Glutamatergic neuron (in vitro differentiated cells): ENCODE data around the gene SPA17. TPM values are rescaled to one million over a fixed set of nuclear protein-coding genes. Genes with fewer than 3 reads are reported as not detected.

Source experiments
- DNase-seq: peaks from one replicate; pipeline ENCODE4 v3.0.0; 2022
- H3K27ac Mint-ChIP-seq: one replicate; pipeline ENCODE4 v1.8.0; 2020; ENCODE audit warnings: mild to moderate bottlenecking, mixed read lengths, inconsistent platforms; ENCODE audit not compliant: unreplicated experiment
- H3K27me3 Mint-ChIP-seq: one replicate; pipeline ENCODE4 v1.8.0; 2020; ENCODE audit warnings: mild to moderate bottlenecking, moderate library complexity, mixed read lengths, inconsistent platforms; ENCODE audit not compliant: unreplicated experiment
- H3K36me3 Mint-ChIP-seq: one replicate; pipeline ENCODE4 v1.8.0; 2020; ENCODE audit warnings: mild to moderate bottlenecking, mixed read lengths, inconsistent platforms; ENCODE audit not compliant: unreplicated experiment
- H3K4me1 Mint-ChIP-seq: one replicate; pipeline ENCODE4 v1.8.0; 2020; ENCODE audit warnings: mild to moderate bottlenecking, low read depth, mixed read lengths, inconsistent platforms; ENCODE audit not compliant: unreplicated experiment
- H3K4me3 Mint-ChIP-seq: one replicate; pipeline ENCODE4 v1.8.0; 2020; ENCODE audit warnings: mild to moderate bottlenecking, mixed read lengths, inconsistent platforms; ENCODE audit not compliant: unreplicated experiment
- H3K9me3 Mint-ChIP-seq: one replicate; pipeline ENCODE4 v1.8.0; 2020; ENCODE audit warnings: mild to moderate bottlenecking, moderate library complexity, mixed read lengths, inconsistent platforms; ENCODE audit not compliant: unreplicated experiment
- total RNA-seq: library from RNA; stranded (reverse); fragmentation: NEBNext Ultra II Directional; extraction: Animal tissue kit (Norgen Biotek cat#: 25700); gene quantifications from one replicate; pipeline ENCODE4 v1.2.1, GENCODE V29; 2021; ENCODE audit not compliant: unreplicated experiment
- TF ChIP-seq, protein P1 (sequence below): fragments of 200-600 bp; sonication (generic); IDR thresholded peaks from one replicate; pipeline ENCODE4 v1.5.0; 2021; ENCODE audit not compliant: partially characterized antibody, unreplicated experiment

SPA17 gene
- total RNA-seq, 1 donor from 2014 or later, result 4.6 TPM

DNA sequence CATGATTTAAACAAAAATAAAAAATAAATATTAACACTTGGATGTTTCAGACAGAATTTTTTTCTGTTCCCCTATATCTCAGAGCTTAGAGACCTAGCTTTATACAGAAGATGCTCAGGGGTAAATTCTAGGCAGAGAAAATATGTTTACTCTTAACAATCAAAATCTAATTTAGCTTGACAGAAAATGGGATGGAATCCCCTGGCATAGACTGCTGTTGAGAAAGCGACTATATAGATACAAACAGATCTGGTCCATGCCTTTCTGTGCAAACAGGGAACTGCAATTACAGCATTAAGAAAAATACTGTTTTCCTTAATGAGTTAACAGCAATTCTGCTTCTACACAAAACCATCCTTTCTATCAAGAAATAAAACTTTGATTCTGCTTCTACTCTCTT lies 14.7 kb upstream of the SPA17 start:
- no peak for DNase-seq
- TF ChIP-seq, protein P1, sequence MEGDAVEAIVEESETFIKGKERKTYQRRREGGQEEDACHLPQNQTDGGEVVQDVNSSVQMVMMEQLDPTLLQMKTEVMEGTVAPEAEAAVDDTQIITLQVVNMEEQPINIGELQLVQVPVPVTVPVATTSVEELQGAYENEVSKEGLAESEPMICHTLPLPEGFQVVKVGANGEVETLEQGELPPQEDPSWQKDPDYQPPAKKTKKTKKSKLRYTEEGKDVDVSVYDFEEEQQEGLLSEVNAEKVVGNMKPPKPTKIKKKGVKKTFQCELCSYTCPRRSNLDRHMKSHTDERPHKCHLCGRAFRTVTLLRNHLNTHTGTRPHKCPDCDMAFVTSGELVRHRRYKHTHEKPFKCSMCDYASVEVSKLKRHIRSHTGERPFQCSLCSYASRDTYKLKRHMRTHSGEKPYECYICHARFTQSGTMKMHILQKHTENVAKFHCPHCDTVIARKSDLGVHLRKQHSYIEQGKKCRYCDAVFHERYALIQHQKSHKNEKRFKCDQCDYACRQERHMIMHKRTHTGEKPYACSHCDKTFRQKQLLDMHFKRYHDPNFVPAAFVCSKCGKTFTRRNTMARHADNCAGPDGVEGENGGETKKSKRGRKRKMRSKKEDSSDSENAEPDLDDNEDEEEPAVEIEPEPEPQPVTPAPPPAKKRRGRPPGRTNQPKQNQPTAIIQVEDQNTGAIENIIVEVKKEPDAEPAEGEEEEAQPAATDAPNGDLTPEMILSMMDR, result no peak
- Mint-ChIP-seq H3K9me3 (peaks cover 2% of the 10 kb centered on the region), H3K4me3 (no peak overlapping the region), H3K27ac (no peak overlapping the region), H3K27me3 (no peaks in the 10 kb centered on the region), H3K36me3 (no peaks in the 10 kb centered on the region), H3K4me1 (peaks cover 13% of the 10 kb centered on the region)

DNA sequence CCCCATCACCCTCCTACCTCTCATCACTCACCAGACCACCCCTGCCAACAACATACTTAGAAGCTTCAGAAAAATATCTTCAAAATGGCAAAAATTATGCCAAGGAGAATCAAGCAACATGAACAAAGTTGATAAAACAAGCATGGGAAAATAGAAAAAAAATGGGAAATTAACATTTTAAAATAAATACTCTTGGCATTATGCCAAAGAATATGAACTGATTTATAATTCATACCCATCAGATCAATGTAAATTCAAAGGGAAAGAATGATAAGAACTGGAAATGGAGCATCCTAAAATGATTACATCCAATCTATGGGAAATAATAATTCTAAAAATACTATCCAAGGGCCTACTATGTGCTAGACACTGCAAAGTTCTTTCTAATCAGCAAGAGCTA lies 12.2 kb upstream of the SPA17 start:
- Mint-ChIP-seq H3K27me3 (peaks cover 1% of the 10 kb centered on the region), H3K4me3 (no peak overlapping the region), H3K36me3 (no peaks in the 10 kb centered on the region), H3K4me1 (peaks cover 13% of the 10 kb centered on the region), H3K9me3 (peaks cover 2% of the 10 kb centered on the region), H3K27ac (no peak overlapping the region)
- TF ChIP-seq, protein P1, result no peak
- no peak for DNase-seq

DNA sequence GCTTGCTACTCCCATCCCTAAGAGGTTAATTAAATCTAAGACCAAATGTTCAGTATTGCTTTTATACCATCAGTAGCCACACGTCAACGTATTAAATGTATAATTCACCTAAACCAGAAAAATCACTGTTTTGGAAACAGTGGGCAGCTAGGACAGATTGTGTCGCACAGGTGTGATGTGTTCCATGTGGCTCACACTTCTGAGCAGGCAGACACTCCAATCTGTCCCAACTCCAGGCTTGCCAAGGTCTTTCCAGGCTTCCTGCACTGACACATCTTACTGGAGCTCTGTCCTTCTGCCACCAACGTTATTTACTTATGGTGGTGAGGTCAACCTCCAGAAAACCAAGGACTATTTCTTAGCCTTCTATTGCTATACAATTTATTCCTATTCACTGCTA lies 11.6 kb upstream of the SPA17 start:
- Mint-ChIP-seq H3K27me3 (peaks cover 1% of the 10 kb centered on the region), H3K27ac (no peak overlapping the region), H3K4me1 (peaks cover 10% of the 10 kb centered on the region), H3K4me3 (no peak overlapping the region), H3K9me3 (peaks cover 2% of the 10 kb centered on the region), H3K36me3 (no peaks in the 10 kb centered on the region)
- TF ChIP-seq, protein P1, result no peak
- no peak for DNase-seq

DNA sequence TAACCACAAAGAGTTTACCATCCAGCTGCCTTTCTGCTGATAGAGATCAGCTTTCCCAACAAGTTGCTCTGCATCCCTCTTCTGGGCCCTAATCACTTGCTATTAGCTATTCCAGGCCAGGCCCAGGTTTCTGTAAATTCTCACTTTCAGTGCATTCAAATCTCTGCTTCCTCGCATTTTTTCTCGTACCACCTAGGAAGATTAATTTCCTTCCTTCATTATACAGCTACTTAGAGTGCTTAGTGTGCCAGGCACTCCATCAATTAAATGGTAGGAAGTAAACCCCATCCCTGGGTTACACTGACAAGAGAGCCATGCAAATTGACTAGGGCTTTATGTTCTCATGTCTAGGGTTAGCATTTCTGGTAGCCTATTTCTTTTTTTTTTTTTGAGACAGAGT lies 9.8 kb upstream of the SPA17 start:
- Mint-ChIP-seq H3K27me3 (peaks cover 1% of the 10 kb centered on the region), H3K36me3 (no peaks in the 10 kb centered on the region), H3K4me1 (no peaks in the 10 kb centered on the region), H3K4me3 (no peak overlapping the region), H3K9me3 (no peaks in the 10 kb centered on the region), H3K27ac (no peak overlapping the region)
- TF ChIP-seq, protein P1, result no peak
- DNase-seq, result no peak

DNA sequence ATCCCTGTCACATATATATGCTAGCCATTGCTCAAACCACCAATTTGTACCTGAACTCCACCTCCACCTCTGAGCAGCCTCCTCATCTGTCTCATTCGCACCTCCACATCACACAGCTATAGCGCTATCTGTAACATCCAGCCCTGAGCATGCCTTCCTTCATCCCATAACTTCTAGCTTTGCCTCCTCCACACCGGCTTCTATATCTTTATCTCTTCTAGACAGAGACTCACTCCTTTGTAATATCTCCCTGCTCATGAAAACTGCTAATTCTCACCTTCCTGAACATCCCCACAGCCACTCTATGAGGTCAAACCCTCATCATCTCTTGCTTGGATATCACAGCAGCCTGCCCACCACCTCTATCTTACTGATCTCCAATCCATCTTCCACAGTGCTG lies 6.1 kb upstream of the SPA17 start:
- Mint-ChIP-seq H3K4me3 (no peak overlapping the region), H3K36me3 (no peaks in the 10 kb centered on the region), H3K4me1 (no peaks in the 10 kb centered on the region), H3K27me3 (peaks cover 1% of the 10 kb centered on the region), H3K27ac (no peak overlapping the region), H3K9me3 (peaks cover 2% of the 10 kb centered on the region)
- DNase-seq, result no peak
- TF ChIP-seq, protein P1, result no peak
